H1 (cell line): ENCODE measurements around the gene SCAMP5. TPM values are rescaled to one million over a fixed set of nuclear protein-coding genes. Genes with fewer than 3 reads are reported as not detected.

ENCODE experiments used
- KDM4A ChIP-seq: IDR thresholded peaks from one replicate; pipeline ENCODE4 v1.7.1; 2012; ENCODE audit warnings: low read depth, mild to moderate bottlenecking, moderate library complexity, low read length, inconsistent platforms; ENCODE audit not compliant: severe bottlenecking
- SIRT6 ChIP-seq: IDR thresholded peaks from one replicate; pipeline ENCODE4 v1.7.1; 2012; ENCODE audit warnings: low read length, inconsistent platforms
- TEAD4 ChIP-seq: IDR thresholded peaks from 2 replicates; pipeline ENCODE4 v1.6.1; 2012; ENCODE audit warnings: low read depth, low read length, inconsistent platforms, mixed read lengths
- polyA plus RNA-seq, 7 experiments: library from polyadenylated mRNA; depleted of rRNA in 3 of 7; stranded (reverse) in 5 of 7; unstranded in 2 of 7; fragments of >200 nt in 5 of 7; fragments of 200-250 nt in 2 of 7; gene quantifications; 1 replicate in 5 of 7; 2 replicates in 1 of 7; 4 replicates in 1 of 7; pipeline versions ENCODE4 v1.2.1 to v1.2.3, GENCODE V29; 2011 to 2013; ENCODE audit warnings: missing spikeins in 2 of 7, mixed read lengths in 2 of 7
- total RNA-seq: library from RNA; stranded (reverse); fragmentation: NEBNext Ultra II Directional; extraction: Animal tissue kit (Norgen Biotek cat#: 25700); gene quantifications from 2 replicates; pipeline ENCODE4 v1.2.1, GENCODE V29; 2021

The SCAMP5 gene
- total and polyA plus RNA-seq, 2 of the 8 experiments (the other 6 are each of a cell fraction or from before 2014, with no cell fraction given), result 55.4 to 94.7 TPM

DNA sequence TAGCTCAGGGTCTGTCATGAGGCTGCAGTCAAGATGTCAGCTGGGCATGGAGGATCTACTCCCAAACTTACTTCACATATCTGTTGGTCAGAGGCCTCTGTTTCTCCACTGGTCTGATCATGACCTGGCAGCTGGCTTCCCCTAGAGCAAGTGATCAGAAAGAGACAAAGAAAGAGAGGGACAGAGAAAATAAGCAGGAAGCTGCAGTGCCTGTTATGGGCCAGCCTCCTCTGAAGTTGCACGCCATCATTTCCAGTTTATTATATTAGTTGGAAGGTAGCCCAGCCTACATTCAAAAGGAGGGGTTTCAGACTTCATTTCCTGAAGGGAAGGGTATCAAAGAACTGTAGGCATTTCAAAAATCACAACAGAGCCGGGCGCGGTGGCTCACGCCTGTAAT is 33.7 kb upstream of the SCAMP5 start (continued):
- TF ChIP-seq TEAD4 (no peak), SIRT6 (no peak), KDM4A (no peak)
